NT2/D1 (cell line): ENCODE results near the gene BACH2.

Experiments
- SUZ12 ChIP-seq: IDR thresholded peaks from 2 replicates; pipeline ENCODE4 v1.6.1; 2011; ENCODE audit not compliant: insufficient read length, insufficient read depth; ENCODE audit errors: extremely low read depth
- YY1 ChIP-seq: IDR thresholded peaks from 2 replicates; pipeline ENCODE4 v1.6.1; 2011; ENCODE audit not compliant: insufficient read length, insufficient read depth

- TF ChIP-seq SUZ12 (no peak), YY1 (no peak)
Observed at GRCh38 chr6:90110971-90111370, 185.7 kb downstream of the BACH2 start.
